ENCODE results near the gene ARHGEF4. TPM values are rescaled to one million over a fixed set of nuclear protein-coding genes. Genes with fewer than 3 reads are reported as not detected.

Gene ARHGEF4
- total and polyA plus RNA-seq, 2 donors from 2014 or later: 0.90 to 0.94 TPM

- intact Hi-C loops (cut with DNase I): no loop called here
- Histone ChIP-seq H3K36me3 (ENCODE audit: control insufficient read depth in 2 of 3, insufficient read depth in 3 of 3, low read length in 3 of 3) (peaks cover 2 to 29% (median 18%) of the 10 kb centered on the region in 3 donors), H3K4me3 (ENCODE audit: low read length in 3 of 3) (no peak overlapping the region), H3K4me1 (ENCODE audit: control insufficient read depth in 2 of 3, insufficient read depth in 2 of 3, low read depth in 1 of 3, low read length in 3 of 3) (peaks cover 0 to 6% (median 3%) of the 10 kb centered on the region in 3 donors), H3K9me3 (ENCODE audit: control insufficient read depth in 2 of 3, insufficient read depth in 1 of 3, low read length in 3 of 3) (no peaks in the 10 kb centered on the region), H3K9ac (ENCODE audit: low read length in 3 of 3) (no peak overlapping the region), H3K27ac (ENCODE audit: low read depth in 2 of 2, low read length in 2 of 2) (no peak overlapping the region), H3K27me3 (ENCODE audit: control insufficient read depth, insufficient read depth, low read length) (no peaks in the 10 kb centered on the region)
- no peak for DNase-seq
- no peak for FAIRE-seq
- TF ChIP-seq CTCF (IDR thresholded peaks at IDR 0.05; ENCODE audit: borderline replicate concordance, extremely low read depth, insufficient read depth): no peak
Observed at GRCh38 chr2:131081190-131081589, 244.5 kb downstream of the ARHGEF4 start.

- Histone ChIP-seq H3K27ac (ENCODE audit: low read depth in 2 of 2, low read length in 2 of 2) (no peak overlapping the region), H3K4me3 (ENCODE audit: low read length in 3 of 3) (no peak overlapping the region), H3K9me3 (ENCODE audit: control insufficient read depth in 2 of 3, insufficient read depth in 1 of 3, low read length in 3 of 3) (no peaks in the 10 kb centered on the region), H3K36me3 (ENCODE audit: control insufficient read depth in 2 of 3, insufficient read depth in 3 of 3, low read length in 3 of 3) (peaks cover 5 to 42% (median 18%) of the 10 kb centered on the region in 3 donors), H3K4me1 (ENCODE audit: control insufficient read depth in 2 of 3, insufficient read depth in 2 of 3, low read depth in 1 of 3, low read length in 3 of 3) (peaks cover 0 to 6% (median 3%) of the 10 kb centered on the region in 3 donors), H3K9ac (ENCODE audit: low read length in 3 of 3) (no peak overlapping the region), H3K27me3 (ENCODE audit: control insufficient read depth, insufficient read depth, low read length) (no peaks in the 10 kb centered on the region)
- TF ChIP-seq CTCF (IDR thresholded peaks at IDR 0.05; ENCODE audit: borderline replicate concordance, extremely low read depth, insufficient read depth): no peak
- intact Hi-C loops (cut with DNase I): no loop called here
- FAIRE-seq (no peak), DNase-seq (no peak)
Observed at GRCh38 chr2:131085646-131086045, 248.9 kb downstream of the ARHGEF4 start.

- H3K36me3 ChIP-seq (ENCODE audit: control insufficient read depth in 2 of 3, insufficient read depth in 3 of 3, low read length in 3 of 3): peaks cover 1 to 15% (median 2%) of the 10 kb centered on the region in 3 donors
- intact Hi-C loops (cut with DNase I): no loop called here
- FAIRE-seq: no peak
- peak overlapping the region; percentile 56 to 86 (median 86) for H3K9ac ChIP-seq (ENCODE audit: low read length in 3 of 3)
- H3K27ac ChIP-seq (ENCODE audit: low read depth in 2 of 2, low read length in 2 of 2): peak overlapping the region; percentile 94 to 97
- DNase-seq: peak in 1 of 5 donors; percentile 43
- H3K4me3 ChIP-seq (ENCODE audit: low read length in 3 of 3): peak overlapping the region; percentile 62 to 91 (median 72)
- no peaks in the 10 kb centered on the region for H3K4me1 ChIP-seq (ENCODE audit: control insufficient read depth in 2 of 3, insufficient read depth in 2 of 3, low read depth in 1 of 3, low read length in 3 of 3)
- H3K9me3 ChIP-seq (ENCODE audit: control insufficient read depth in 2 of 3, insufficient read depth in 1 of 3, low read length in 3 of 3): no peaks in the 10 kb centered on the region
- no peak for TF ChIP-seq CTCF (IDR thresholded peaks at IDR 0.05; ENCODE audit: borderline replicate concordance, extremely low read depth, insufficient read depth)
- H3K27me3 ChIP-seq (ENCODE audit: control insufficient read depth, insufficient read depth, low read length): no peaks in the 10 kb centered on the region
Observed at GRCh38 chr2:131092458-131093005, 255.8 kb downstream of the ARHGEF4 start.

Measured in kidney (tissue), 14 donors.